GM12872 (cell line): Measurements from ENCODE around the gene CBX8.

Source experiments
- TF ChIP-seq, protein P1 (sequence below): IDR thresholded peaks from 3 replicates; pipeline ENCODE4 v1.5.1; 2011; ENCODE audit warnings: low read depth, mild to moderate bottlenecking, low read length, moderate library complexity; ENCODE audit not compliant: insufficient read depth

The CBX8 gene

DNA sequence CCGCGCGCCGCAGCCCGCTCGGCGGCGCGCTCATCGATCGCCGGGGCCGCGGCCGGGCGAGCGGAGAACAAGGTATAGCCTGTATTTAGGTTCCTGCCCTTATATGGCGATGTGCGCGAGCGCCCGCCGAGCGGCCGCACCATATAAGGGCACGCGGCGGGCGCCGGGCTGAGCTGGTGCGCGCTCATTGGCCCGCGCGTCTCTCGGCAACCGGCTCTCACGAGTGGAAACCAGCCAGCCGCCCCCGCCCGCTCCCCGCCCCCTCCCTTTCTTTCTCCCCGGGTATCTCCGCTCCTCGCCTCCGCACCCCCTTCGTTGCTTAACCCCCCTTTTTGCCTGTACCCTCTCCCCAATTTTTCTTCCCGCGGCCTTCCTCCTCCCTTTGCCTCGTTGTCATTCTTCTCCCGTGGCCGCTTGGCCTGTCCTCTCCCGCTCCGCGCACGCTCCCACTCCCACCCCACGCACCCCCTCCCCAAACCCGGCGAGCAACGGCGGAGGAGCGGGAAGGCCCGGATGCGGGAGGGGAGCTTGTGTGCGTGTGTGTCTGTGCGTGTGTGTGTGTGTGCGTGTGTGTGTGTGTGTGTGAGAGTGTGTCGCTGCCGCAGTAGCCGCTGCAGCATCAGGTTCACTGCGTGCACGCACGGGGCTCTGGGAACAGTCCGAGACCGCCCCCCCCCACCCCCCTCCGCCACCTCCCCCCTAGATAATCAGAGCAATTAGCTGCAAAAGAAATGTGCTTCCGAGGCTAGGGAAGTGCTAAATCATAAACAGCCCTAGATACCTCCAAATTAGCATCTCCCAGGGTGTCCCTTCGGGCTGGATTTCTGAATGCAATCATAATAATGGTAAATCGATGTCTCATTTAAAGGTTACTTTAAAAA, 13.5 kb upstream of the CBX8 start:
- TF ChIP-seq, protein P1, sequence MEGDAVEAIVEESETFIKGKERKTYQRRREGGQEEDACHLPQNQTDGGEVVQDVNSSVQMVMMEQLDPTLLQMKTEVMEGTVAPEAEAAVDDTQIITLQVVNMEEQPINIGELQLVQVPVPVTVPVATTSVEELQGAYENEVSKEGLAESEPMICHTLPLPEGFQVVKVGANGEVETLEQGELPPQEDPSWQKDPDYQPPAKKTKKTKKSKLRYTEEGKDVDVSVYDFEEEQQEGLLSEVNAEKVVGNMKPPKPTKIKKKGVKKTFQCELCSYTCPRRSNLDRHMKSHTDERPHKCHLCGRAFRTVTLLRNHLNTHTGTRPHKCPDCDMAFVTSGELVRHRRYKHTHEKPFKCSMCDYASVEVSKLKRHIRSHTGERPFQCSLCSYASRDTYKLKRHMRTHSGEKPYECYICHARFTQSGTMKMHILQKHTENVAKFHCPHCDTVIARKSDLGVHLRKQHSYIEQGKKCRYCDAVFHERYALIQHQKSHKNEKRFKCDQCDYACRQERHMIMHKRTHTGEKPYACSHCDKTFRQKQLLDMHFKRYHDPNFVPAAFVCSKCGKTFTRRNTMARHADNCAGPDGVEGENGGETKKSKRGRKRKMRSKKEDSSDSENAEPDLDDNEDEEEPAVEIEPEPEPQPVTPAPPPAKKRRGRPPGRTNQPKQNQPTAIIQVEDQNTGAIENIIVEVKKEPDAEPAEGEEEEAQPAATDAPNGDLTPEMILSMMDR = no peak

DNA sequence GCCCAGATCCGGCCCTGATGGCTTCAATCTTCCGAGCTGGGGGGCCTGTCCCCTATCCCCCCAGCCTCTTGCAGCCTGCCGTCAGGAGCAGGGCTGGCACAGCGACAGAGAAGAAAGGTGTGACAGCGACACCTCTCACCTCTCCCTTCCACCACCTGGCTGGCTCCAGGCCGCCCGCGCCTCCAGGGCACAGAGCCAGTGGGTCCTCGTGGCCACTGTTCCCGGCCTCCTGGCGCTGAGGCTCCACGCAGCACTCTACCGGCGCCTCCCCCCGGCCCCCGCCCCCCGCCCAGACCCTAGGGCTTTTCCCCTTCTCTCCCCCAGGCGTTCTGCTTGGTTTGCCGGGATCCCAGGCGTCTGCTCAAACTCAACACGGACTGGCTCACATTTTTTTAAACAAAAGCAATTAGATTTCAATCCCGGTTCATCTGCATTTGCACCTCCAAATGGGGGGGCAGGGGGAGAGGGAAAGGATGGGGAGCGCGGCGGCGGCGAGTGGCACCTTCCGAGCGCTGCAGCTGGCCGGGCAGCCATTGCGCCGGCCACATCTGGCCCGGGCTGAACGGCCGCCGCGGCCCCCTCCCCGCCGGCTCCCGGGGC, 12.8 kb upstream of the CBX8 start:
- TF ChIP-seq, protein P1 = no peak

DNA sequence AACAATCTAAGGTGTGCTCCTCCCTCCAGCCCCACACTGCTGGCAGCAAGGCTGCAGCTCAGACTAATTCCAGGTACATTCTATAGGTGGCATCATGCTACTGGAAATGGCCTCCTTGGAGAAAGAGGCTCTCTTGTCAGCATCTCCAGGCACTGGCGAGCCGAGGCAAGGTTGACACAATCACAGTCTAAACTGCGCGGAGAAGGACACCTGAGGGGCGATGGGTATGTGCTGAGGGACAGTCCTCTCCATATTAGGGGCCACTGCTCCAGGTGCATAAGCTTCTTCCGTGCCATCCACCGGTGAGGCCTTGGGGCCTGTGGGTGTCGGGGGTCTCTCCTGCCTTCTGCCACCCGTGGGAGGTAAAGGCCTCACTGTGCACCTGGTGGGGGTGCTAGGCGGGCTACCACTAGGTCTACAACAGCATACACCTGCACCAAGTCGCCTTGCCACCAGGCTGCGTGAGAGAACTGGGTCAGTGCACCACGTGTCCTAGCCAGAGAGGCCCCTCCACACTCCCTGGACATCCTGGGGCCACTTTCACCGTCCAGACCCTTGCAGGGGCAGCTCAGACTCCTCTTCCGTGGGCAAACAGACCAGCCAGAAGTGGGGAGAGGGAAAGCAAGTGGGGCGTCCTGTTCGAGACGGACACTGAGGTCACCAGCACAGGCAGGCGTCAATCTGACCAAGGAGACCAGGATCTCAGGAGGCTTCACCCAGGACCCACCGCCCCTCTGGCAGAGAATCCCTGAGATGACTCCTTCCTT, 12.1 kb upstream of the CBX8 start:
- TF ChIP-seq, protein P1 = peak; percentile 44

DNA sequence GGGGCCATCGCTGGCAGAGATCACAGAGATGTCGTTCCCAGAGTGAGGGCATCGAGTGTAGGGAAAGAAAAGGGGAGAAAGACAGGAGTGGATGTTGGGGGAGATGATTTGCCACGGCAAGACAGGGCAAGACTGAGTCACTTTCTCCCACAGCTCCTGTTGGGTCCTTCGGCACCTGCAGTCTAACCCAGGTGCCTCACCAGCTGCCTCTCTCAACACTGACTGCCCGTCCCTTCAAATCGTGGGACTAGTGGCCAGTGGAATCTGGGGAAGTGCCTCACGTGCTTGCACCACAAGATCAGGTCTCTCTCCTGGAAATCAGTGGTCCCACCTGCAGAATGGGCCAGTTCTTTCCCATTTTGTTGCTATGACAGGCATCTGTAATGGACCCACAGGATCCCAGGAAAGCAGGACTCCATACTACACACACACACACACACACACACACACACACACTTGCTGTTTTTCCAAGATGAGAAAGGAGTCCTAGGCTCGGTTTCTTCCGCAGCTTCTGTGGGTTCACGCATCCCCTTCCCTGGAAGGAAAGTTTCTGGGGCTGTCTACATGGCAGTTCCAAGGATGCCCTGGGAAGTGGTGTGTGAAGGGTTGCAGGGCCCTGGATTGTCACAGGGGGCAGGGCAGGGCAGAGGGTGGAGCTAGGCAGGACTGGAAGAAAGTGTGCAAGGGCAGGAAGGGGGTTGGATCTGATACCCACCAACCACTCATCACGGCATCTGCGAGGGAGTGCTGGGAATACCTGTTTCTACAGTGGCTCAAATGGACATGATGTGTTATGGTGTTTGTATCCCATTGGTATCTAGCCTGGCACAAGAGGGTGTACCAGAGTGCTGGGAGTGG, 10.2 kb upstream of the CBX8 start:
- TF ChIP-seq, protein P1 = no peak

DNA sequence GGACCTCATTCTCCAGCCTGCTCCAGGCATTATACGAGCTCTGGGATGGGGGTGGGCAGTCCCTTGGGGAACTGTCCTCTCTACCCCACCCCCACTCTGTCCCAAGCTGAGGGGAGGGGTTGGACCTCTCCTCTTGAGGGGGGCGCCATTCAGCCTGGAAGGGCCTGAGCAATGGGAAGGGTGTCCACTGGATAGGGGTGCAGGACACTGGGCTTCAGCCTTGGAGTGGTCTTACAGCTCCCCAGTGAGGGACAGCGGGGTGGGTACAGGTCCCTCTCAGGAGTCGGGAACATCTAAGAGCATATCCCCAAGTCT, 9.5 kb upstream of the CBX8 start:
- TF ChIP-seq, protein P1 = no peak

DNA sequence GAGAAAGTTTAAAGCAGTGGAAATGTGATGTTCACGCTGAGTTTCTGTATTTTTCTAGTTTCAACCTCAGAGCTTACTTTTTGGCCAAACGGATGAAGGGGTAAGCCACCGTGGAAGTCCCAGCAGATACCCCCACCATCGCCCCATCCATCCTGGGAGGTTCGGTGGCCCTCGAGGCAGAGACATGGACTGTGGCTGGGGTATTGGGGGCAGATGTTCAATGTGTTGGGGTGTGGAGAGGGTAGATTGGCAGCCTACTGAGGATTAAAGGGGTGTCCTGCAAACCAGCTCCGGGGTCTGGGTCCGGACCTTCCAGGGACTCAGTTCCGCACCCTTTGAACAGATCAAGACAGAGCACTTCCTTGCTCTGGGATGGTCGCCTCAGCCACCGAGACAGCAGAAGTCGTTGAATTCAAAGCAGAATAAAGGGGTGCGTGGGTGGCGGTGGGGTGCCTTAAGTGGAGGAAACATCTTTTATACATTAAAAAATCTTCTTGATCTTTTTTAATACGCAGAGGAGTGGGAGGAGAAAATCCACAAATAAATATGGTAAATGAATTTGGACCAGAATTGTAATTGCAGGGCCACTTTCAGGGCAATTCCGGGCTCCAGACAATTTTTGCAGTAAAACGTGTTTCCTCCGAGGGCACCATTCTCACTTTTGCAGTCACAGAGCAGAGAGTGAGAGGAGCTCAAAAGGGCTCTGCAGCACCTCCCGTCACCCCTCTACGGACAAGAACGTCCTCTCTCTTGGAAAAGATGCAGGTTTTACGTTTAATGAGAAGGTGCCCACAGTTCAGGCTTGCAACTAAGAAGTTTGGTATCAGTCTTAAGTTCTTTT, 8.2 kb upstream of the CBX8 start:
- TF ChIP-seq, protein P1 = no peak
